ENCODE data around the gene TNFSF11.
"Not testable (repeated sequence)": the region's sequence is repeated elsewhere in the genome, so short reads cannot be mapped to it uniquely, and the experiment has no call there.

TNFSF11 gene

GRCh38 chr13:42574011-42574410, at the start of gene TNFSF11:
Gene TNFSF11, plus strand, starts transcription at chr13:42574152. Its CDS starts 152 bp downstream, at chr13:42574304.
- DNase-seq, result peak; percentile 15

DNA sequence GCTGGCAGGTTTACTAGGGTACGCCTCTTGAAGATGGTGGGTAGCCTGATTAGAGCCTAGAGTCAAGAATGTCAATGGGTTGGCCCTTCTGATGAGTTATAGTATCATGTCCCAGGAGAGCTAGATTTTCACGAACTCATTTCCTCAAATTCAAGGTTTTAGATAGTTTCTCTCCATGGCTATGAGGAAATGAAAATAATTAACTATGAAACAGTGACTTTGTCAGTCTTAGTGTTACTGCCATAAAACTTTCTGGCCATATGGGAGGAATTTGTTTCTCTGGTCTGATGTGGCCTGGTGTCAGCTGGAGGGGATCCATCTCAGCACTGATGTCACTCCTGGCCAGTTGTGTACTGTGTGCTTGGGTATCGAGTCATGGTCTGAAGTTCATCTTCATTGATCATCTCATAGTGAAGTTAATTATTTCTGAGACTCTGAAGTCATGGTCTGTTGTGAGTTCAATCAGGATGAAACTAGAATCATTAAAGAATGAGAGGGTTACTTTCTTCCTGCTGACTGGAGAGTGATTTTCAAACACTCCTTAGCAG, 49.4 kb upstream of the TNFSF11 start:
- no peak for DNase-seq

- DNase-seq, result no peak
Measured at GRCh38 chr13:42525035-42525504, 48.9 kb upstream of the TNFSF11 start.

DNA sequence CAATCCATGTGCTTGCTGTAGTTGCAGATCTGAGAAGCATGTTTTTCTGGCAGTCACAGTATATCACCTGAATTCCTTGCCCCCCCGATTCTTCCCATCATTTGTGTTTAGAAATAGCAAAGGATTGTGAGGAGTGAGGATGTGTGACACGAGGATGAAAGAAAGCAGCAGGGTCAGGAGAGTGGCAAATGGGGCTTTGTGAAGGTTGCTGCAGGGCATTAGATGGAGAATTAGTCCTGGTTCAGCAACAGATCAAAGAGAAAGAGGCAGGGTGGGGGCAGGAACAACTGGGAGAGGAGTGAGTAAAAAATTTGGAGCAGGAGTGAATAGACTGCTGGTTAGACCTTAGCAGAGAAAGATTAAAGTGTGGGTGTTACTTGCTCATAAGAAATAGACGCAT, 47.7 kb upstream of the TNFSF11 start:
- no peak for DNase-seq

DNA sequence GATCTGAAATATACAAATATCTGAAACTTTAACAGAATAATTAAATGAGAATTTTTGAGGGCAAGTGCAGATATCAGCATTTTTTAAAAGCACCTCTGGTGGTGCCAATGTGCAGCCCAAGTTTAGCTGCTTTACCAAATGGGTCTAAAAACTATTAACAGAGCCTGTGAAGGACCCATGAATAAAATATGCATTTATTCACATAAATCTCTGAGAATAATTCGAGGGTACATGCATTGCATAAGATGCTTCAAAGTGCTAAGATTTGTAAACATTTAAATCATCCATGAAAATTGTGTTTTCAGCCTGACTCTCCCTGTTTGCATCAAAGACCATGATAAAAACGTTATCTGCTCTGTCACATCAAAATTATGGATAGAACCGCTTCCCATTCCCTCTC, 47.1 kb upstream of the TNFSF11 start:
- DNase-seq, result no peak

DNA sequence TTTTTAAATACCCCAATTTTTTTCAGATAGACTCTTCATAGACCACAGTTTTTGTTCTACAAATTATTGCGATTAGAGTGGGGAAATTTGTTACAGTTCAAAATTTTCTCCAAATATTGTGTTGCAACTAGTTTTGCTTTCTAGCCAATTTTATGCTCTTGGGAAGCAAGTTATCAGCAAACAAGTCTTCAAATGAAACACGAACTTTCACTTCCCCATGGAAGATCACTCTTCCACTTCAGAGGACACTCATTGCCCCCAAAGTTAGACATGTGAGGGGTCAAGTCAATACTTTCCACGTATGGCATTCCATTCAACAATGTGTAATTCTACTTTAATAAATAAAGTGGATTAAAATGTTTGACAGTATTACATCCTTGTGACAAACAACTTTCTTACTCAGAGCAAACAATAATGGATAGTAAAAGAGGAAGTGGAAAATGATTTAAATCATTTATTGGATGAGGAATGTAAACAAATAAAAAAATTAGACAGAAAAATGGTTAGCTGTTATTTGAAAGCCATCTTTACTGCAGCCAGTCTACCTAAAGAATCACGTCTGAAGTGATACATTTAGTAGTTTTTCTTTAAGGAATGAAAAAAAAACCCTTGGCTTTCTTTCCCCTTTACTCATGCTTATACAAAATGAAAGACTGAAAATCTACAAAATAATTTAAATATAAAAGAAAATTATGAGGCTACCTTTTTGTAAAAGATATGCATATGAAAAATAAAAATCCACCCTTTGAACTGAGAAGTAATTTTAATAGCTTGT, 41.2 kb upstream of the TNFSF11 start:
- DNase-seq, result no peak

GRCh38 chr13:42533336-42533591, 40.7 kb upstream of the TNFSF11 start:
- DNase-seq, result no peak

DNA sequence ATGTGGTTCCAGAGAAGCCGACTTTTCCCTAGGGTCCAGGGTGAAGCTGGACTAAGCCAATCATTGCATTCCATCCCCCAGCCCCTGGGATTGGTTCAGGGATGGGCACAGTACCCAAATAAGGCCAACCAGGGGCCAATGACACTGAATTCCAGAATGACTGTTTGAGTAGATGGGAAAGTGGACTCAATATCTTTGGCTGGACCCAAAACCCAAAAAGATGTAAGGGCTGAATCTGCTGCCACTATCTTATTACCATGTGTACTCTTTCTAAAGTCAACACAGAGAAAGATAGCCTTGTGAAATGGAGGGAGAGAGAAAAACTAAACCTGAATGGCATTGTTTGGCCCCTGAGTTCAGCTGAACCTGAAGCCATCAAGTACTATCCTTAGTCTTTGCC, 39.2 kb upstream of the TNFSF11 start:
- no peak for DNase-seq

- DNase-seq, result no peak
Measured at GRCh38 chr13:42538996-42539395, 35.0 kb upstream of the TNFSF11 start.

GRCh38 chr13:42539670-42540069, 34.3 kb upstream of the TNFSF11 start:
- no peak for DNase-seq

GRCh38 chr13:42543215-42543797, 30.6 kb upstream of the TNFSF11 start:
- DNase-seq, result no peak

GRCh38 chr13:42544246-42544926, 29.6 kb upstream of the TNFSF11 start:
- DNase-seq, result no peak

GRCh38 chr13:42545842-42546241, 28.1 kb upstream of the TNFSF11 start:
- DNase-seq, result no peak

DNA sequence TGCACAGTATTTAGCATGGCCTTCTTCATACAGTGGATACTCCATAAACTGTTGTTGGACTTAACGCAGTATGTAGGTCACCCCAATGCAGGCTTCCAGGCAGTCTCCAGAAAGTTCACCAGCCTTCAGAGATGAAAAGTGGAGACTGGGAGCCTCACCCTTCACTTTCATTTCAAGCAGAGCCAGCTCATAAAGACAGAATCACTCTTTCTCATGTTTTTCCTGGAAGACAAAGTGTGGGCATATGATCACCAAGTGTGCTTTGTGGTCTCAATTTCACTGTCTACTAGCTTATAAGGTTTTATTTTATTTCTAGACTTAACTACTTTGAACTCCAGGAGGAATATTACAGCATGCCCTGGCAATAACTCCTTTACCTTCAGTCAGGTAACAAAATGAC, 26.3 kb upstream of the TNFSF11 start:
- no peak for DNase-seq

GRCh38 chr13:42548731-42549551, 25.0 kb upstream of the TNFSF11 start:
- DNase-seq, result no peak

GRCh38 chr13:42549552-42549936, 24.4 kb upstream of the TNFSF11 start:
- DNase-seq, result no peak

DNA sequence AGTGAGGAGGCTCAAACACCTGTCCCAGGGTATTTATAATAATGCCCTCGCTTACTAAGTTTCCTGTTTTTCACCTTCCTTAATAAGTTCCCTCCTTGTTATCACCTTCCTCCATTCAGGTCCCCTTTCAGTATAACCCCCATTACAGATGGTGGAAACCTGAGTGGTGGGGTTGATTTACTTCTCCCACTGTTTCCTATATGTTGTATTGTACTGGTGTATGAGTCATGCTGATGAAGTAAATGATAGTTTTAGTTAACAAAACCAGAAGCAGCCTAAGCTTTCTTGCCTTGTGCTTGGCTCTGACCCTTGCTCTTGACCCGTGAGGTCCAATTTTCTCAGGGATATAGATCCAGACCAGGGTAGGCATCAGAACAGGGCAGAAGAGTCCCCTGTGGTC, 22.3 kb upstream of the TNFSF11 start:
- DNase-seq, result no peak

- DNase-seq, result no peak
Measured at GRCh38 chr13:42553098-42554046, 20.6 kb upstream of the TNFSF11 start.

DNA sequence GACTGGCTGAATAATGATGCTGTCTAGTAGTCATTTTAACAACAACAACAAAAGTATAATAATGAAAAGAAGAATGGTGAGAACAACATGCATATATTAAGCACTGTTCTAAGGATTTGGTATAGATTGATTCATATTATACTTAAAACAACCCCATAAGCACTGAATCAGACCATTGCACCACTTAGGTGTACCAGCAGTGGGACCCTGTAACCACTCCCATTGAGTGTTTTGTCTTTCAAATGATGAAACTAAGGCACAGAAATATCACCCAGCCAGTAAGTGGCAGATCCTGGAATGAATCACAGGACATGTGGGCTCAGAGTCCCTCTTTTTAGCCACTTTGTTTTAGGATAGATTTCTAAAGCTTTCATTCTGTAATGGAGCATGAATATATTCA, 14.9 kb upstream of the TNFSF11 start:
- no peak for DNase-seq

DNA sequence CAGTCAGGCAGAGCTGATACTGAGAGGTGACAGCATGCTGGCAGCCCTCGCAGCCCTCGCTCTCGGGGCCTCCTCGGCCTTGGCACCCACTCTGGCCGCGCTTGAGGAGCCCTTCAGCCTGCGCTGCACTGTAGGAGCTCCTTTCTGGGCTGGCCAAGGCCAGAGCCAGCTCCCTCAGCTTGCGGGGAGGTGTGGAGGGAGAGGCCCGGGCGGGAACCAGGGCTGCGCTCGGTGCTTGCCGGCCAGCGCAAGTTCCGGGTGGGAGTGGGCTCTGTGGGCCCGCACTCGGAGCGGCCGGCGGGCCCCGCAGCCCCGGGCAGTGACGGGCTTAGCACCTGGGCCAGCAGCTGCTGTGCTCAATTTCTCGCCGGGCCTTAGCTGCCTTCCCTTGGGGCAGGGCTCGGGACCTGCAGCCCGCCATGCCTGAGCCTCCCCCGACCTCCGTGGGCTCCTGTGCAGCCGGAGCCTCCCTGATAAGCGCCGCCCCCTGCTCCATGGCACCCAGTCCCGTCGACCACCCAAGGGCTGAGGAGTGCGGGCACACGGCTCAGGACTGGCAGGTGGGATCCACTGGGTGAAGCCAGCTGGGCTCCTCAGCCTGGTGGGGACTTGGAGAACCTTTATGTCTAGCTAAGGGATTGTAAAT, 14.3 kb upstream of the TNFSF11 start:
- DNase-seq, result not testable (repeated sequence)

DNA sequence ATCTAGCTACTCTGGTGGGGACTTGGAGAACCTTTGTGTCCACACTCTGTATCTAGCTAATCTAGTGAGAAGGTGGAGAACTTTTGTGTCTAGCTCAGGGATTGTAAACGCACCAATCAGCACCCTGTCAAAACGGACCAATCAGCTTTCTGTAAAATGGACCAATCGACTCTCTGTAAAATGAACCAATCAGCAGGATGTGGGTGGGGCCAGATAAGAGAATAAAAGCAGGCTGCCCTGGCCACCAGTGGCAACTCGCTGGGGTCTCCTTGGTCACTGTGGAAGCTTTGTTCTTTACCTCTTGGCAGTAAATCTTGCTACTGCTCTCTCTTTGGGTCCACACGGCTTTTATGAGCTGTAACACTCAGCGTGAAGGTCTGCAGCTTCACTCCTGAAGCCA, 13.6 kb upstream of the TNFSF11 start:
- DNase-seq, result not testable (repeated sequence)
